ENCODE measurements around the gene SLC51B. TPM values are rescaled to one million over a fixed set of nuclear protein-coding genes. Genes with fewer than 3 reads are reported as not detected.

SLC51B gene
- total and polyA plus RNA-seq, 8 donors = 0.39 to 19.3 (median 14.1) TPM

GRCh38 chr15:65102912-65103311 lies 57.7 kb downstream of the SLC51B start:
- no peak for DNase-seq
- Histone ChIP-seq H3K27me3 (no peaks in the 10 kb centered on the region), H3K4me1 (no peaks in the 10 kb centered on the region), H3K27ac (no peak overlapping the region), H3K36me3 (peaks cover 3 to 70% of the 10 kb centered on the region in 2 donors), H3K9me3 (no peaks in the 10 kb centered on the region), H3K4me3 (no peak overlapping the region)
- ATAC-seq = no peak
- no peak for TF ChIP-seq CTCF (IDR thresholded peaks at IDR 0.05)
- intact Hi-C loops (cut with DNase I) = no loop called here

Other genes with a start within 250 kb of the SLC51B start
- gene PIF1, start 219.7 kb upstream of the SLC51B start, total RNA-seq = 1 to 10 TPM; 1.6 to 2.7 TPM
- 10 to 100 TPM in 5 of 6 donors, 1 to 10 TPM in 1; 8.8 to 17.7 (median 11.5) TPM for gene PIF1, start 219.7 kb upstream of the SLC51B start, polyA plus RNA-seq (ENCODE audit: insufficient read length in 6 of 6)
- gene PLEKHO2, start 203.5 kb upstream of the SLC51B start, total RNA-seq = 10 to 100 TPM; 34.5 to 91.8 TPM
- 10 to 100 TPM; 22.0 to 29.1 (median 25.3) TPM for gene PLEKHO2, start 203.5 kb upstream of the SLC51B start, polyA plus RNA-seq (ENCODE audit: insufficient read length in 6 of 6)
- gene ANKDD1A, start 133.5 kb upstream of the SLC51B start, total RNA-seq = 1 to 10 TPM; 3.4 to 6.3 TPM
- gene ANKDD1A, start 133.5 kb upstream of the SLC51B start, polyA plus RNA-seq (ENCODE audit: insufficient read length in 6 of 6) = 10 to 100 TPM in 5 of 6 donors, 1 to 10 TPM in 1; 9.0 to 13.5 (median 11.9) TPM
- 100 to 1,000 TPM in 1 of 2 donors, 10 to 100 TPM in 1; 93.9 to 123 TPM for gene SPG21, start 55.5 kb upstream of the SLC51B start, total RNA-seq
- gene SPG21, start 55.5 kb upstream of the SLC51B start, polyA plus RNA-seq (ENCODE audit: insufficient read length in 6 of 6) = 100 to 1,000 TPM in 4 of 6 donors, 10 to 100 TPM in 2; 94.0 to 118 (median 104) TPM
- gene MTFMT, start 15.7 kb upstream of the SLC51B start, total RNA-seq = 10 to 100 TPM; 12.7 to 14.5 TPM
- 10 to 100 TPM; 16.6 to 21.7 (median 19.3) TPM for gene MTFMT, start 15.7 kb upstream of the SLC51B start, polyA plus RNA-seq (ENCODE audit: insufficient read length in 6 of 6)
- 10 to 100 TPM; 23.8 to 24.3 TPM for gene RASL12, start 22.6 kb downstream of the SLC51B start, total RNA-seq
- 100 to 1,000 TPM in 5 of 6 donors, 10 to 100 TPM in 1; 98.9 to 127 (median 111) TPM for gene RASL12, start 22.6 kb downstream of the SLC51B start, polyA plus RNA-seq (ENCODE audit: insufficient read length in 6 of 6)
- under 1 TPM in 1 of 2 donors, not detected in 1; 0.18 TPM for gene KBTBD13, start 31.4 kb downstream of the SLC51B start, total RNA-seq
- gene KBTBD13, start 31.4 kb downstream of the SLC51B start, polyA plus RNA-seq (ENCODE audit: insufficient read length in 6 of 6) = 1 to 10 TPM in 2 of 6 donors, under 1 TPM in 4; 0.61 to 1.4 (median 0.79) TPM
- gene UBAP1L, start 69.8 kb downstream of the SLC51B start, total RNA-seq = 1 to 10 TPM; 2.7 to 3.8 TPM
- gene UBAP1L, start 69.8 kb downstream of the SLC51B start, polyA plus RNA-seq (ENCODE audit: insufficient read length in 6 of 6) = 10 to 100 TPM in 3 of 6 donors, 1 to 10 TPM in 3; 7.6 to 12.4 (median 10.2) TPM
- 10 to 100 TPM; 15.8 to 18.8 TPM for gene PDCD7, start 88.4 kb downstream of the SLC51B start, total RNA-seq
- 10 to 100 TPM; 32.5 to 35.4 (median 34.7) TPM for gene PDCD7, start 88.4 kb downstream of the SLC51B start, polyA plus RNA-seq (ENCODE audit: insufficient read length in 6 of 6)
- gene CLPX, start 140.0 kb downstream of the SLC51B start, total RNA-seq = 10 to 100 TPM; 41.0 to 42.7 TPM
- gene CLPX, start 140.0 kb downstream of the SLC51B start, polyA plus RNA-seq (ENCODE audit: insufficient read length in 6 of 6) = 10 to 100 TPM; 62.4 to 80.5 (median 65.5) TPM
- 1 to 10 TPM; 1.4 to 8.5 TPM for gene CILP, start 166.1 kb downstream of the SLC51B start, total RNA-seq
- gene CILP, start 166.1 kb downstream of the SLC51B start, polyA plus RNA-seq (ENCODE audit: insufficient read length in 6 of 6) = 1 to 10 TPM; 1.5 to 2.6 (median 1.6) TPM
- 1 to 10 TPM; 8.0 to 8.2 TPM for gene PARP16, start 241.5 kb downstream of the SLC51B start, total RNA-seq
- gene PARP16, start 241.5 kb downstream of the SLC51B start, polyA plus RNA-seq (ENCODE audit: insufficient read length in 6 of 6) = 10 to 100 TPM; 19.5 to 22.2 (median 20.8) TPM

All from left lung (tissue), 10 donors.